ENCODE measurements around the gene NREP.

DNA sequence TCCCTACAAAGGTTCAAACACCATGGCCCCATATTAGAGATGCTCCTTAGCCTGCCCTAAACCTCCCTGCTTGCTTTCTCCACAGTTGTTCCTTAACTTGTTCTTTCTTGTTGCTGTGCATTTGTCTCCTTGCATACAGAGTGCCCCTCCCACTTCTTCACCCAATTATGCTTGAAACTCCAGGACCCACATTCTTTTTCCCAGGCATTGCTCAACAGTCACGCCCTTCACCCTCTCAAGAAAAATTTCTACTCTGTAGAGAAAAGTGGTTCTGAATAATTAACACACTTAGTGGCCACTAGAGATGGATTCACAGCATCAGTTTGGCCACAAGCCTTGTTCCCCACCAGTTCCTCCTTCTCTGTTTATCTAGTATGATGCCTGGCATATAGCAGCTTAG, 57.7 kb downstream of the NREP start:
- TF ChIP-seq, protein P1, sequence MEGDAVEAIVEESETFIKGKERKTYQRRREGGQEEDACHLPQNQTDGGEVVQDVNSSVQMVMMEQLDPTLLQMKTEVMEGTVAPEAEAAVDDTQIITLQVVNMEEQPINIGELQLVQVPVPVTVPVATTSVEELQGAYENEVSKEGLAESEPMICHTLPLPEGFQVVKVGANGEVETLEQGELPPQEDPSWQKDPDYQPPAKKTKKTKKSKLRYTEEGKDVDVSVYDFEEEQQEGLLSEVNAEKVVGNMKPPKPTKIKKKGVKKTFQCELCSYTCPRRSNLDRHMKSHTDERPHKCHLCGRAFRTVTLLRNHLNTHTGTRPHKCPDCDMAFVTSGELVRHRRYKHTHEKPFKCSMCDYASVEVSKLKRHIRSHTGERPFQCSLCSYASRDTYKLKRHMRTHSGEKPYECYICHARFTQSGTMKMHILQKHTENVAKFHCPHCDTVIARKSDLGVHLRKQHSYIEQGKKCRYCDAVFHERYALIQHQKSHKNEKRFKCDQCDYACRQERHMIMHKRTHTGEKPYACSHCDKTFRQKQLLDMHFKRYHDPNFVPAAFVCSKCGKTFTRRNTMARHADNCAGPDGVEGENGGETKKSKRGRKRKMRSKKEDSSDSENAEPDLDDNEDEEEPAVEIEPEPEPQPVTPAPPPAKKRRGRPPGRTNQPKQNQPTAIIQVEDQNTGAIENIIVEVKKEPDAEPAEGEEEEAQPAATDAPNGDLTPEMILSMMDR (IDR thresholded peaks at IDR 0.05 in 2 of 3, conservative IDR thresholded peaks at IDR 0.05 in 1 of 3; ENCODE audit: borderline replicate concordance in 1 of 3, insufficient read depth in 1 of 3, low read depth in 2 of 3, low read length in 2 of 3), result no peak
- TF ChIP-seq, protein P2, sequence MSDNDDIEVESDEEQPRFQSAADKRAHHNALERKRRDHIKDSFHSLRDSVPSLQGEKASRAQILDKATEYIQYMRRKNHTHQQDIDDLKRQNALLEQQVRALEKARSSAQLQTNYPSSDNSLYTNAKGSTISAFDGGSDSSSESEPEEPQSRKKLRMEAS (IDR thresholded peaks at IDR 0.05), result no peak
- TF ChIP-seq EZH2 (IDR thresholded peaks at IDR 0.05) (no peak), POLR2A (IDR thresholded peaks at IDR 0.05; ENCODE audit: borderline replicate concordance, extremely low read depth, insufficient read depth, insufficient read length) (no peak)
